ENCODE measurements around the gene ZWILCH.

GRCh38 chr15:66593219-66593780 is 88.2 kb downstream of the ZWILCH start:
- TF ChIP-seq, protein P1, sequence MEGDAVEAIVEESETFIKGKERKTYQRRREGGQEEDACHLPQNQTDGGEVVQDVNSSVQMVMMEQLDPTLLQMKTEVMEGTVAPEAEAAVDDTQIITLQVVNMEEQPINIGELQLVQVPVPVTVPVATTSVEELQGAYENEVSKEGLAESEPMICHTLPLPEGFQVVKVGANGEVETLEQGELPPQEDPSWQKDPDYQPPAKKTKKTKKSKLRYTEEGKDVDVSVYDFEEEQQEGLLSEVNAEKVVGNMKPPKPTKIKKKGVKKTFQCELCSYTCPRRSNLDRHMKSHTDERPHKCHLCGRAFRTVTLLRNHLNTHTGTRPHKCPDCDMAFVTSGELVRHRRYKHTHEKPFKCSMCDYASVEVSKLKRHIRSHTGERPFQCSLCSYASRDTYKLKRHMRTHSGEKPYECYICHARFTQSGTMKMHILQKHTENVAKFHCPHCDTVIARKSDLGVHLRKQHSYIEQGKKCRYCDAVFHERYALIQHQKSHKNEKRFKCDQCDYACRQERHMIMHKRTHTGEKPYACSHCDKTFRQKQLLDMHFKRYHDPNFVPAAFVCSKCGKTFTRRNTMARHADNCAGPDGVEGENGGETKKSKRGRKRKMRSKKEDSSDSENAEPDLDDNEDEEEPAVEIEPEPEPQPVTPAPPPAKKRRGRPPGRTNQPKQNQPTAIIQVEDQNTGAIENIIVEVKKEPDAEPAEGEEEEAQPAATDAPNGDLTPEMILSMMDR (conservative IDR thresholded peaks at IDR 0.05; ENCODE audit: low read length): no peak
- TF ChIP-seq EZH2phosphoT487 (IDR thresholded peaks at IDR 0.05; ENCODE audit: borderline replicate concordance, low read depth, low read length): no peak
